SK-N-SH treated with all-trans-retinoic acid at 6 μM for 48 hours (cell line): Measurements from ENCODE around the gene NKX1-2.

Experiments
- CREB5 ChIP-seq: fragments of 250-450 bp; sonication (Bioruptor Pico); IDR thresholded peaks from 2 replicates; pipeline ENCODE4 v1.5.1; 2020; ENCODE audit warnings: low read depth, mild to moderate bottlenecking, moderate library complexity
- PPARA ChIP-seq: fragments of 250-450 bp; sonication (Bioruptor Pico); IDR thresholded peaks from 2 replicates; pipeline ENCODE4 v1.5.0; 2020; ENCODE audit warnings: mild to moderate bottlenecking, borderline replicate concordance
- TOX ChIP-seq: fragments of 250-450 bp; sonication (Bioruptor Pico); IDR thresholded peaks from 2 replicates; pipeline ENCODE4 v1.8.0; 2021; ENCODE audit warnings: mild to moderate bottlenecking, moderate library complexity, borderline replicate concordance
- ZC3H10 ChIP-seq: fragments of 250-450 bp; sonication (Bioruptor Pico); IDR thresholded peaks from 2 replicates; pipeline ENCODE4 v1.5.1; 2021; ENCODE audit warnings: mild to moderate bottlenecking, moderate library complexity
- ZNF70 ChIP-seq: fragments of 450-650 bp; formaldehyde crosslinking; IDR thresholded peaks from 2 replicates; pipeline ENCODE4 v1.5.0; 2020; ENCODE audit warnings: mild to moderate bottlenecking, moderate library complexity

- TF ChIP-seq ZNF70 (CRISPR knock-in tag), result no peak
- TF ChIP-seq PPARA, result no peak
- no peak for TF ChIP-seq TOX (CRISPR knock-in tag)
- no peak for TF ChIP-seq CREB5 (CRISPR knock-in tag)
- no peak for TF ChIP-seq ZC3H10 (CRISPR knock-in tag)
Observed at GRCh38 chr10:124468624-124469023, 18.8 kb upstream of the NKX1-2 start.
